ENCODE measurements around the gene OOSP4A.

Gene OOSP4A

DNA sequence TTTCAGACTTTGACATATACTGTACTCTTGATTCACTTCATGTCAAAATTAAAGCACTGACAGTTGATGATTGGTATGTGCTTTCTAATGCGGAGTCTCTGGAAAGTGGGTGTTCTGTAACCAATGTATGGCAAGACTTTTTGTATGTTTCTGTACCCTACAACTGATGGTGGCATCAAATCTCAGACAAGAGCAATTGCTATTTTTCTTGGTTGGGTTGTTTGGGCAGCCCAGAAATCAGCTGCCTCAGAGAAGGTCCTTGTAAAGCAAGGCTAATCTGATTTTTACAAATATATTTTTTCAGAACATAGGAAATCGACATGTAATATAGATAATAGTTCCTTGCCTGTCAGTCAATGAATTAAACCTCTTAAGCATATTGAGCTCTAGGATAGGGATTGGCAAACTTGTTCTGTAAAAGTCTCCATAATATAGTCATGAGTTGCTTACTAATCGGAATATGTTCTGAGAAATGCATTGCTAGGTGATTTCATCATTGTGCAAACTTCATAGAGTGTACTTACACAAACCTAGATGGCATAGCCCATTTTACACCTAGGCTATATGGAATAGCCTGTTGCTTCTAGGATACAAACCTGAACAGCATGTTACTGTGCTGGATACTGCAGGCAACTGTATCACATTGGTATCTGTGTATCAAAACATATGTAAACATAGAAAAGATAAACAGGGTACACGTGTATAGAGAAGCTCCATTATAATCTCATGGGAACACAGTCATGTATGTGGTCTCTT, 10.2 kb upstream of the OOSP4A start:
- H3K18ac ChIP-seq (ENCODE audit: low read length) = no peak overlapping the region
- H3K4me1 ChIP-seq (ENCODE audit: control insufficient read depth, low read depth, low read length) = no peaks in the 10 kb centered on the region
- H3K4me2 ChIP-seq (ENCODE audit: low read length) = no peak overlapping the region
- no peak overlapping the region for H4K5ac ChIP-seq (ENCODE audit: low read length)
- no peak overlapping the region for H3K27ac ChIP-seq (ENCODE audit: low read depth, low read length)
- H3K23ac ChIP-seq (ENCODE audit: low read length) = no peak overlapping the region
- H3K36me3 ChIP-seq (ENCODE audit: control insufficient read depth, insufficient read depth, low read length) = no peaks in the 10 kb centered on the region
- H3K27me3 ChIP-seq (ENCODE audit: insufficient read depth, low read length, poor library complexity) = no peaks in the 10 kb centered on the region
- no peak overlapping the region for H2AK5ac ChIP-seq (ENCODE audit: low read length)
- no peak overlapping the region for H3K9ac ChIP-seq (ENCODE audit: low read length)
- H3K79me2 ChIP-seq (ENCODE audit: control insufficient read depth, insufficient read depth, low read length) = no peaks in the 10 kb centered on the region
- no peak for DNase-seq
- no peak overlapping the region for H4K8ac ChIP-seq (ENCODE audit: low read depth, low read length)
- no peak overlapping the region for H2BK5ac ChIP-seq (ENCODE audit: low read length)
- no peak overlapping the region for H3K4me3 ChIP-seq (ENCODE audit: low read length)
- WGBS (ENCODE audit: extremely low coverage, insufficient coverage, low lambda C conversion rate) = no CpG with 5 or more reads among the region's 4 CpGs
- no peak overlapping the region for H2BK120ac ChIP-seq (ENCODE audit: low read depth, low read length)
- H3K56ac ChIP-seq (ENCODE audit: low read length) = no peak overlapping the region
- H3K79me1 ChIP-seq (ENCODE audit: low read length) = no peaks in the 10 kb centered on the region
- no peak overlapping the region for H2BK15ac ChIP-seq (replicated peaks; ENCODE audit: low read depth)
- no peak overlapping the region for H3K4ac ChIP-seq (ENCODE audit: low read depth, low read length)

DNA sequence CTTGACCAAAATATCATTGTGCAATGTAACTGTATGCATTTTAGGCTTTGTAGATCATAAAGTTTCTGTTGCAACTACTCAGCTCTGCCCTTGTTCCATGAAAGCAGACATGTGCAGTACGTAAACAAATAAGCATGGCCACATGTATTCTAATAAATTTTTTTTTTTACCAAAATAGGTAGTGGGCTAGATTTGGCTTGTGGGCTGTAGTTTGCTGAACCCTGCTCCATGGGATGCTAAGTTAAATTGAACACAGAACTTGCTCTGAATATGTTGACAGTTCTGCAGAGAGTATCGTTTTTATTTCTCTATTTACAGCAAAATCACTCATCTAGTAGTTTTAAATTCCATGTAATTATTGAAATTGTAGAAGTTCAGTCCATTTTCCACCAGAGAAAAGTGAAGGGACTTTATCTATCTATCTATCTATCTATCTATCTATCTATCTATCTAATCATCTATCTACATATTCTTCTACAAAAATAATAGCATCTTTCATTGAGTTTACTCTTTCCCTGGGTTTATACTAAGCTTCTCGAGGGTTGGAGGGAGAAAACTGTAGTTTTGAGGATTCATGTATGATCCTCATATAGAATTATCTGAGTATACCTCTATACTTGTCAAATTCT, 9.5 kb upstream of the OOSP4A start:
- no peaks in the 10 kb centered on the region for H3K4me1 ChIP-seq (ENCODE audit: control insufficient read depth, low read depth, low read length)
- no peak overlapping the region for H4K5ac ChIP-seq (ENCODE audit: low read length)
- H3K4ac ChIP-seq (ENCODE audit: low read depth, low read length) = no peak overlapping the region
- no peak overlapping the region for H2AK5ac ChIP-seq (ENCODE audit: low read length)
- H2BK15ac ChIP-seq (replicated peaks; ENCODE audit: low read depth) = no peak overlapping the region
- no peak overlapping the region for H2BK120ac ChIP-seq (ENCODE audit: low read depth, low read length)
- H3K18ac ChIP-seq (ENCODE audit: low read length) = no peak overlapping the region
- WGBS (ENCODE audit: extremely low coverage, insufficient coverage, low lambda C conversion rate) = no CpG with 5 or more reads among the region's 3 CpGs
- no peak overlapping the region for H3K23ac ChIP-seq (ENCODE audit: low read length)
- no peak for DNase-seq
- no peak overlapping the region for H3K56ac ChIP-seq (ENCODE audit: low read length)
- H4K8ac ChIP-seq (ENCODE audit: low read depth, low read length) = no peak overlapping the region
- H3K4me2 ChIP-seq (ENCODE audit: low read length) = no peak overlapping the region
- no peak overlapping the region for H3K27ac ChIP-seq (ENCODE audit: low read depth, low read length)
- no peaks in the 10 kb centered on the region for H3K27me3 ChIP-seq (ENCODE audit: insufficient read depth, low read length, poor library complexity)
- H3K79me2 ChIP-seq (ENCODE audit: control insufficient read depth, insufficient read depth, low read length) = no peaks in the 10 kb centered on the region
- H2BK5ac ChIP-seq (ENCODE audit: low read length) = no peak overlapping the region
- H3K9ac ChIP-seq (ENCODE audit: low read length) = no peak overlapping the region
- no peaks in the 10 kb centered on the region for H3K36me3 ChIP-seq (ENCODE audit: control insufficient read depth, insufficient read depth, low read length)
- H3K4me3 ChIP-seq (ENCODE audit: low read length) = no peak overlapping the region
- no peaks in the 10 kb centered on the region for H3K79me1 ChIP-seq (ENCODE audit: low read length)

DNA sequence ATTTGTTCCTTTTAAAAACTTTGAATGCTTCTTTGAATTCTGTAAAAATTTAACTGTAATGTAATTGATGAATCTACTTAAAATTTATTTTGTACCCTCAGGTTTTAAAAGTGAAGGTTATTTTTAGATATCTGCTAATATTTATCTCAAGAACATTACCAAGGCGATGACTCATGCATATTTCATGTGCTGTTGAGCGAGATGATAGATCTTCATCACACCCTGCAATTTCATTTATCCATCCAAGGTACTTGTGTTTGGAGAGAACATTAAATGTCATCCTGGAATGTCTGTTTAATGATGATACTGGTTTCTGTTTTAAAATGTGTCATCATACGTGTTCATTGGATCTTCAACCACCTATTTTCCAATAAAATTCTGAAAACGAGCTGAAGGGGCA, 6.7 kb upstream of the OOSP4A start:
- H3K79me2 ChIP-seq (ENCODE audit: control insufficient read depth, insufficient read depth, low read length) = no peaks in the 10 kb centered on the region
- no peak overlapping the region for H3K9ac ChIP-seq (ENCODE audit: low read length)
- H3K18ac ChIP-seq (ENCODE audit: low read length) = no peak overlapping the region
- no peak for DNase-seq
- H3K36me3 ChIP-seq (ENCODE audit: control insufficient read depth, insufficient read depth, low read length) = no peaks in the 10 kb centered on the region
- no peak overlapping the region for H3K4me3 ChIP-seq (ENCODE audit: low read length)
- H3K79me1 ChIP-seq (ENCODE audit: low read length) = no peaks in the 10 kb centered on the region
- H2BK15ac ChIP-seq (replicated peaks; ENCODE audit: low read depth) = no peak overlapping the region
- no peak overlapping the region for H3K56ac ChIP-seq (ENCODE audit: low read length)
- no CpG with 5 or more reads among the region's 4 CpGs for WGBS (ENCODE audit: extremely low coverage, insufficient coverage, low lambda C conversion rate)
- no peaks in the 10 kb centered on the region for H3K4me1 ChIP-seq (ENCODE audit: control insufficient read depth, low read depth, low read length)
- H2BK5ac ChIP-seq (ENCODE audit: low read length) = no peak overlapping the region
- no peak overlapping the region for H4K8ac ChIP-seq (ENCODE audit: low read depth, low read length)
- no peak overlapping the region for H4K5ac ChIP-seq (ENCODE audit: low read length)
- no peak overlapping the region for H3K4me2 ChIP-seq (ENCODE audit: low read length)
- H3K23ac ChIP-seq (ENCODE audit: low read length) = no peak overlapping the region
- no peak overlapping the region for H3K4ac ChIP-seq (ENCODE audit: low read depth, low read length)
- H3K27me3 ChIP-seq (ENCODE audit: insufficient read depth, low read length, poor library complexity) = no peaks in the 10 kb centered on the region
- no peak overlapping the region for H2AK5ac ChIP-seq (ENCODE audit: low read length)
- H3K27ac ChIP-seq (ENCODE audit: low read depth, low read length) = no peak overlapping the region
- H2BK120ac ChIP-seq (ENCODE audit: low read depth, low read length) = no peak overlapping the region

DNA sequence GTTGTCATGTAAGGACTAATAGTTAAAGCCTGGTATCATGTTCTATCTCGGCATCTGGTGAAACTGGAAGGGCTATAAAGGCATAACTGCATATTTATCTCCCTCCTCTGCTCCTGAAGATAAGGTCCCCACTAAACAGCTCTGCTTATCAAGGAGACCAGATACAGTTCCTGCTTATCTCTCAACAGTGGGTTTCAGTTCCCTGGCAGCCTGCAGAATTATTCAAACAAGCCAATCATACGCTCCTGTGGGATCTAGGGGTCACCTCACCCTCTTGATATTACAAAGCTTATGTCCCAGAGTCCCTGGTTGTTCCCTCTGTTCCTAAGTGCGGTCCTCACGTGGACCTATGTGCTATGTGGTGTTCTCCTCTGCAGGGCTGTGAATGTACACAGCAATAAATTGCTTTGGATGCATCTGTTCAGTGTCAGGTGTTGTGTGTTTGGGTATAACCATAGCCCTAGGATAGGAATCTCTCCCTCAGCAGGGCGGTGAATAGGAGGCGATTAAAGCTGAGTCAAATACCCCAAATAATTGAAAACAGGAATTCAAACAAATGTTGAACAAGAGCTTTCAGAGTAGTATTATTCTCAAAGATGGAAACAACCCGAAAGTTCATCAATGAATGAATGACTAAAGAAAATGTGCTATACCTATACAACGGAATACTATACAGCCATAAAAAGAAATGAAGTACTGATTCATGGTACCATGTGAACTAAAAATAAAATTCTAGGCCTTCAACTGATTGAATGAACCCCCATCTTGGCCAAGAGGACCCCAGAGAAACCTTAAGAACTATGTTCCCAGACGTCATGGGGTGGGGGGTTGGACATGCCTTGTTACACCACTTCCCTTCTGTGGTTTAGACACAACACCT, 3.1 kb upstream of the OOSP4A start:
- Histone ChIP-seq H3K18ac (ENCODE audit: low read length) (no peak overlapping the region), H4K8ac (ENCODE audit: low read depth, low read length) (no peak overlapping the region), H3K4me3 (ENCODE audit: low read length) (no peak overlapping the region), H3K27ac (ENCODE audit: low read depth, low read length) (no peak overlapping the region), H3K79me2 (ENCODE audit: control insufficient read depth, insufficient read depth, low read length) (no peaks in the 10 kb centered on the region), H3K9ac (ENCODE audit: low read length) (no peak overlapping the region), H3K4me2 (ENCODE audit: low read length) (no peak overlapping the region), H3K4me1 (ENCODE audit: control insufficient read depth, low read depth, low read length) (no peaks in the 10 kb centered on the region), H2BK120ac (ENCODE audit: low read depth, low read length) (no peak overlapping the region), H3K56ac (ENCODE audit: low read length) (no peak overlapping the region), H3K23ac (ENCODE audit: low read length) (no peak overlapping the region), H2BK15ac (replicated peaks; ENCODE audit: low read depth) (no peak overlapping the region), H3K36me3 (ENCODE audit: control insufficient read depth, insufficient read depth, low read length) (no peaks in the 10 kb centered on the region), H2AK5ac (ENCODE audit: low read length) (no peak overlapping the region), H3K79me1 (ENCODE audit: low read length) (no peaks in the 10 kb centered on the region), H2BK5ac (ENCODE audit: low read length) (no peak overlapping the region), H4K5ac (ENCODE audit: low read length) (no peak overlapping the region), H3K27me3 (ENCODE audit: insufficient read depth, low read length, poor library complexity) (no peaks in the 10 kb centered on the region), H3K4ac (ENCODE audit: low read depth, low read length) (no peak overlapping the region)
- no CpG with 5 or more reads among the region's 9 CpGs for WGBS (ENCODE audit: extremely low coverage, insufficient coverage, low lambda C conversion rate)
- DNase-seq = peak; percentile 90

DNA sequence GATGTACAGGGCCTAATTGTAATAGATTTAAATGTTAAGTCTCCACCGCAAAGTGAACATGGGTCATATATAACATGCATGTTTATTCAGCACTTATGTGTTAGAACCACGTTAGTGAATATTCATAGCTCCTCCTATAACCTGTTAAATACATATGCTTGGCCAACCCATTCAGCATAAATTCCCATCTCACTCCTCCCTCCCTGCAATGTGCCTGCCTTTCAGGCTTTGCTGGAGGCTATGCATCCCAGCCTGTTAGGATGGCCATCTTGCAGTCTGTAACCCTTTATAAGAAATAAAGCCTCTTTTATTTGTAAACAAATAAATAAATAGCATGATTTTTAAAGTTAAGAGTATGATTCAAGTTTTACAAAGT, 1.7 kb upstream of the OOSP4A start:
- Histone ChIP-seq H2BK15ac (replicated peaks; ENCODE audit: low read depth) (no peak overlapping the region), H3K27ac (ENCODE audit: low read depth, low read length) (no peak overlapping the region), H3K27me3 (ENCODE audit: insufficient read depth, low read length, poor library complexity) (no peaks in the 10 kb centered on the region), H2AK5ac (ENCODE audit: low read length) (no peak overlapping the region), H3K4me3 (ENCODE audit: low read length) (no peak overlapping the region), H2BK120ac (ENCODE audit: low read depth, low read length) (no peak overlapping the region), H3K18ac (ENCODE audit: low read length) (no peak overlapping the region), H3K56ac (ENCODE audit: low read length) (no peak overlapping the region), H3K4me2 (ENCODE audit: low read length) (no peak overlapping the region), H3K9ac (ENCODE audit: low read length) (no peak overlapping the region), H4K8ac (ENCODE audit: low read depth, low read length) (no peak overlapping the region), H3K79me1 (ENCODE audit: low read length) (no peaks in the 10 kb centered on the region), H4K5ac (ENCODE audit: low read length) (no peak overlapping the region), H3K4me1 (ENCODE audit: control insufficient read depth, low read depth, low read length) (no peaks in the 10 kb centered on the region), H3K4ac (ENCODE audit: low read depth, low read length) (no peak overlapping the region), H3K23ac (ENCODE audit: low read length) (no peak overlapping the region), H3K79me2 (ENCODE audit: control insufficient read depth, insufficient read depth, low read length) (no peaks in the 10 kb centered on the region), H3K36me3 (ENCODE audit: control insufficient read depth, insufficient read depth, low read length) (no peaks in the 10 kb centered on the region), H2BK5ac (ENCODE audit: low read length) (no peak overlapping the region)
- WGBS (ENCODE audit: extremely low coverage, insufficient coverage, low lambda C conversion rate) = no CpG with 5 or more reads among the region's 2 CpGs
- no peak for DNase-seq

Measured in mesendoderm (in vitro differentiated cells).